ENCODE results near the gene FRMD4A. TPM values are rescaled to one million over a fixed set of nuclear protein-coding genes. Genes with fewer than 3 reads are reported as not detected.

The FRMD4A gene
- polyA plus RNA-seq, 3 donors: 82.0 to 91.8 (median 86.9) TPM

DNA sequence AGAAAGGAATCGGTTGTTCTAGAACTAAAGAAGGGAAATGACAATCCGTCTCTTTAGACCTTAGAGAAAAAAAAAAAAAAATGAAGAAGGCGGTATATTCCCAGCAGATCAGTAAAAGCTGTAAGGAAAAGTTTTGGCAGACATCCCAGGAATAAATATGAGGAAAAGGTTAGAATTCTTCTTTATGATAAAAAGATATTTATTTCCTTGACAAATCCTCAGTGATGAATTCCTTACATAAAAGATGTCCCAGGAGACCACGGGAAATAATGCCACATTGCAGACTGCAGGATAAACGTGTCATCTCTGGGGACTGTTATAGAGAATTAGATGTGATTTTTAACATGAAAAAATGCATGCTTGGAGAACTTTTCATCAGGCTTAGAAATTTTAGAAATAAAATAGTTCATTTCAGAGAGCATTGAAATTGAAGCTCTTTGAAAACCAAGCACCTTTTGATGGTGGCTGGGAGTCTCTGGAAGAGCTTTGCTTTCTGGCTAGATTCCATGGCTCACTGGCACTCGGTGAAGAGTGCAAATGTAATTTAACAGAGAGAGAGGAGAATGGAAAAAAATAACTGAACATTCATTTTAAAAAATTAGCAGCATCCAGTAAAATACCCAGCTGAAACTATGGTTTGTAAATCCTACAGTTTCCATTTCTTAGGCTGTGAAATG lies 645.8 kb downstream of the FRMD4A start:
- DNase-seq (ENCODE audit: extremely low read depth in 1 of 11, low read depth in 9 of 11, low spot score in 4 of 11): no peak

DNA sequence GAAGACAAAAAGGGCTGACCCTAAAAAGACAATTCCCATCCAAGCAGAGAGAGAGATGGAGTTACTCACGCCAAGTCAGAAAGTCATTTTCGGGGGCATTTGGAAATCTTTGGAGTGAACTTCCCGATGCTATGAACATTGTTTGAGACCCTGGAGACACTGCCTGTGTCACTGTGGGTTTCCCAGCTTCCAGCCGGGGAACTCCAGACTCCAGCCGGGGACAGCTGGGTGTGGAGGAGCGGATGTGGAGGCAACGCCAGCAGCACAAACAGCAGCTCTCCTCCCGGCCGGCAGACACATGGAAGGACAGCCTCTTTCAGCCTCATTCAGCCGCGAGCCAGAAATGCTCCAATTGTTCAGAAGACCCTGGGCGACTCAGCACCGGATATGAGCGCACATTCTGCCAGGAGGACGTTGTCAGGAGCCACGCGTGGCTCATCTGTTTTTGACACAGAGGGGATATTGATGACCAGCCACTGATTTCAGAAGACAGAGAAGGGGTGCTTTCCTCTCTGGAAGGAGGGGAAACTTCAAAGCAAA lies 646.4 kb downstream of the FRMD4A start:
- peak in 4 of 11 donors; percentile 58 to 78 (median 72) for DNase-seq (ENCODE audit: extremely low read depth in 1 of 11, low read depth in 9 of 11, low spot score in 4 of 11)

DNA sequence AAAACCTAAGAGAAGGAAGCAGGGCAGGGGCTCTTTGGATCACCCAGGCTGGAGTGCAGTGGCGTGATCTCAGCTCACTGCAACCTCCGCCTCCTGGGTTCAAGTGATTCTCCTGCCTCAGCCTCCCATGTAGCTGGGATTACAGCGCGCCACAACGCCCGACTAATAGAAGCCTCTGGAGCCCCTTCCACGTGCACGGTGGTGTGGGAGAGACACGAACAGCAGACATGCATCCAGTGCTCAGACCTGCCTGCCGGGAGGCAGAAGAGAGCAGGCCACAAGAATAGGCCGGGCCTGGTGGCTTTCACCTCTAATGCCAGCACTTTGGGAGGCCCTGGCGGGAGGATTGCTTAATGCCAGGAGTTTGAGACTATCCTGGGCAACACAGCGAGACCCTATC lies 647.7 kb downstream of the FRMD4A start:
- DNase-seq (ENCODE audit: extremely low read depth in 1 of 11, low read depth in 9 of 11, low spot score in 4 of 11): no peak

DNA sequence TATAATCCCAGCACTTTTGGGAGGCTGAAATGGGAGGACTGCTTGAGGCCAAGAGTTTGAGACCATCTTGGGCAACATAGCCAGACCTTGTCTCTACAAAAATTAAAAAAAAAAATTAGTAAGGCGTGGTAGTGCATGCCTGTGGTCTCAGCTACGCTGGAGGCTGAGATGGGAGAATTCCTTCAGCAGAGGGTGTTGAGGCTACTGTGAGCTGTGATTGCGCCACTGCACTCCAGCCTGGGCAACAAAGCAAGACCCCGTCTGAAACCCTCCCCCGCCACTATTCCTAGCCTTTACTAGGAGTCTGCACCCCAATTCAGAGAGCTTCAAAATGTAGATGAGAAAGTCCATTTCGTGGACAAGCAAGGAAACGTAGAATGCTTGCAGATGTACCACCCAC lies 648.8 kb downstream of the FRMD4A start:
- DNase-seq (ENCODE audit: extremely low read depth in 1 of 11, low read depth in 9 of 11, low spot score in 4 of 11): no peak

DNA sequence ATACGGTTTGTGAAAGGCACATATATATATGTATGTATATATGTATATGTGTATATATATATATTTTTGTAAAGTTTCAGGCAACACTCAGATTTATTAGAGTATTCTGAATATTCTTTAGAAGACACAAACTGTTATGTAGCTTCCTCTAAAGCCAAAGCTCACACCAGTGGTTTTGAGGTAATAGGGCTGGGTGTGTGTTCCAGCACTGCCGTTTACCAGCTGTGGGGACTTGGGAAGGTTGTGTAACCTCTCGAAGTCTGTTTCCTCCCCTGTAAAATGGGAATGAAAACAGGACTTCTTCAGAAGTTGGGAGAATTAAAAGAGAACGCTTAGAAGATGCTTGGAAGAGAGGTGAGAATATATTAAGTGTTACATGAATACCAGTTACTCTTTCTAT lies 649.2 kb downstream of the FRMD4A start:
- DNase-seq (ENCODE audit: extremely low read depth in 1 of 11, low read depth in 9 of 11, low spot score in 4 of 11): no peak

DNA sequence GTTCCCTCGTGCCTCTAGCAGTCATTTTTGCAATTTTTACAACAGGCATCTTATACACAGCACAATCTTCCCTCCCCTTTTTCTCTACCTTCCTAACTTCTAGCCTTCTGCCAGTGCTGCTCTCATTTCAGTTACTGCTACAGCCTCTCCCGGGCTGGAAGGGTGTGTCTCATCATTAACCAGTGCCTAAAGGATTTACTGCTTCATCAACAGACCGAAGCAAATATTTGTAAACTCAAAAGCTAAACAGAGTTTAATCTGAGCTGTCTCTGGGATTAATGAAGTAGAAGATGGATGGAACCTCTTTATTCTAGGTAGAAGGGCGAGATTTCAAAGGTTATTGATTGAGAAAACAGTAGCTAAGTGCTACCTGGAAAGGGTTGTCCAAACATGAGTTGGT lies 649.6 kb downstream of the FRMD4A start:
- DNase-seq (ENCODE audit: extremely low read depth in 1 of 11, low read depth in 9 of 11, low spot score in 4 of 11): peak in 4 of 11 donors; percentile 47 to 67 (median 63)

DNA sequence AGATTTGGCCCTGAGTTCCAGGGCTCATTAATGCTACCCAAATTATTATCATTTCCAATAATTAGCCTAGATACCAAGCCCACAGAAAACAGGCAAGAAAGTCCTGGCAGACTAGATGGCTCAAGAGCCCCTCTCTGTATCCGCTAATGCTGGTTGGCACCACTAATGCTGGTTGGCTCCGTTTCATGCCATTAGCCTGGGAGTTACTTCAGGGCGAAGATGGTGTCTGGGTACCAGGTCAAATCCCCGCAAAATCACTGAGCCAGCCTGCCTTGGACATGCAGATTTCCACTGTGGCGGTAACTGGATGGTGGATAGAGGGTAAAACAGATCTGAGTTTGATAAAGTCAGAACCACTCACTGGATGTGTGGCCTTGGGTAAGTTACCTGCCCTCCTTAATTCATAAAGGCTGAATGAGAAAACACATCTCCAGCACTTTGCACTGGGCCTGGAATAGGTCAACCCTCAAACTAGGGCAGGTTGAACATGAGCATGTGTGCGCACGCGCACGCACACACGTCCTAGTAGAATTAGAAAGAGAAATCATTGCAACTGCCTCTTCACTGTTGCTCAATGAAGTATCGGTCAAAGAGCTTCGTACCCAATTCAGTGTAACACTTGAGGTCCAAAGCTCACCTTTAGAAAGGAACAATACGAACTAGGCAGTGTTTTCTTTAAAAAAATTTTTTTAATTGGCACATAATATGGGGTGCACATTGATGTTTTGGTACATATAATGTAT lies 652.5 kb downstream of the FRMD4A start:
- no peak for DNase-seq (ENCODE audit: extremely low read depth in 1 of 11, low read depth in 9 of 11, low spot score in 4 of 11)

DNA sequence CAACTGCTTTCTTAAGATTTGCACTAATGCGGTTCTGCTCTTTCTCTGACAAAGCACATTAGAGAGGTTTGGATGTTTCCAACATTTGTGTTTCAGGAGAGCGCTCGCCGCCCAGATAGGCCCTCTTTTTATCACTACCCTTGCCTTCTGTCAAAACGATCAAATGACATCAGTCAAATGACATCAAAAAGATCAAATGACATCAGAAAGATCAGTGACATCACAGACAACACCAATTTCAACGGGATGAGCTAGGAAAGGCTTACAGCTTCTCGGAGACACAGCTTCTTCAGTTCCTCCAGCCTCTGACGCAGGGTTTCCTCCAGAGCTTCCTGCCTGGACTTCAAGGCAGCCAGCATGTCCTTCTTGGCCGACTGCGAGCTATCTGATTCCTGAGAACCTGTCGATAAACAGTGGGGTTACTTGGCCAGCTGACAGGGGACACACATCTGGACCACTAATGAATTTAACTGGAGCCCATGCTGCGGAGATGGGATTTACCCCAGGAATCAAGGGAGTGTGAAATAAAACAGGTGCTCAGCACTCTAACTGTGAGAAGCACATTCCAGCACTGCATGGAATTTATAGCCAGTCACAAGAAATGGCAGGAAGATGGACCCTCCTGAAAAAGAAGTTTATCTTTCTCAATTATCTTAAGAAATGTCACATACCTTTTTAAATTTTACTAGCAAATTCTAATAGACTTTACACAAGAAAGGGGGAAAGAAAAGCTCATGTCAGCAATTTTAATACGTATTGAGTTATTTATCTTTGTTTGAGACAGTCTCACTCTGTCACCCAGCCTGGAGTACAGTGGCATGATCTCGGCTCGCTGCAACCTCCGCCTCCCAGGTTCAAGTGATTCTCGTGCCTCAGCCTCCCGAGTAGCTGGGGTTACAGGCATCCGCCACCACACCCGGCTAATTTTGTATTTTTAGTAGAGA lies 655.8 kb downstream of the FRMD4A start:
- no peak for DNase-seq (ENCODE audit: extremely low read depth in 1 of 11, low read depth in 9 of 11, low spot score in 4 of 11)

DNA sequence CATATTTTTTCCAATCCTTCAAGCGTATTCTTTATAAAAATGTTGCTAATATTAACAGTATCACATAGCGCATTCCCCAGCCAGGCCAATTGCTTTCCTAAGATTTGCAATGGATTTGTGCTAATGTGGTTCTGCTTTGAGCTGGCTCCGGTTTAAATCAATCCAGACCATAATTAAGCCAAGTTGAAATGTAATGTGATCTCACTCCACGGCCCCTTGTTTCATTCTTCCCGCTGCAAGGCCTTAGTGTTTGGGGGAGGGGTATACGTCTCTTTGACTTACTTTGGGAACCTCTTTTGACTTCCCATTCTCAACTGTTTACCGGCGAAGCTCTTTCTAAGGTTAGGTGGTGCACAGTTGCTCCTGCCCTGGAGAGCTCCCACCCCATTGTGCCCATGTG lies 657.6 kb downstream of the FRMD4A start:
- DNase-seq (ENCODE audit: extremely low read depth in 1 of 11, low read depth in 9 of 11, low spot score in 4 of 11): peak in 4 of 11 donors; percentile 51 to 71 (median 64)

DNA sequence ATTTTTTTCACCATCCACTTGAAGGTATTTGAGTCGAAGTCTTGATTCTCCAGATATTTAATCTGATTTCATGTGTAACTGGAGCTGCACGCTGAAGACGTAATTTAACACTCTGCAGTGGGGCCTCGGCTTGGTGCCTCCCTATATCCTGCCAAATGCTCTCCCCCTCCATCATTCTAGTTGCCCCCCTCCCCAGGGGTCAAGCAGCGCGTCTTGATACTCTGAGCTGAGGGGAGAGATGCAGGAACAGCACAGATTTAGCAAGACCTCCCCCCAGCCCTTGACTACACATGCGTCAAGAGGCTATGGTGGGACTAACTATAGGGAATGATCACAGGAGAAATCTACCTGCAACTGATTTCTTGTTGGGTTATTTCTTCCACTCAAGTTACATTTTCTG lies 658.2 kb downstream of the FRMD4A start:
- peak in 3 of 11 donors; percentile 48 to 65 (median 51) for DNase-seq (ENCODE audit: extremely low read depth in 1 of 11, low read depth in 9 of 11, low spot score in 4 of 11)

DNA sequence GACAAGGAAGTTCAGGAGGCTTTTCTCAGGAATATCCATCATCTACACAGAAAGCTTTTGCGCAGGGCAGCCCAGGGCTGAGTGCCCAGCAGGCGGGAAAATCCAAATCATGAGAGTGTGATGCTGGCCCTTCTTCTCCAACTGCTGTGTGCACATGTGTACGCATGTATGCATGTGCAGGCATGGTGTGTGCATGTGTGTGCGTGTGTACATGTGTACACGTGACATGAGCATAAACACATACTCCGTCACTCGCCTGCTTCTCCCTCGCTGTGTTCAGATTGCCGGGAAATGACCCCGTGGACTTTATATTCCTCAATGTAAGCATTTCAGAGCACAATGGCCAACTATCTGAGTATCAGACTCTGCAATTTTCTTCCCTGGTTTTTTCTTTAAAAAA lies 658.8 kb downstream of the FRMD4A start:
- DNase-seq (ENCODE audit: extremely low read depth in 1 of 11, low read depth in 9 of 11, low spot score in 4 of 11): no peak

DNA sequence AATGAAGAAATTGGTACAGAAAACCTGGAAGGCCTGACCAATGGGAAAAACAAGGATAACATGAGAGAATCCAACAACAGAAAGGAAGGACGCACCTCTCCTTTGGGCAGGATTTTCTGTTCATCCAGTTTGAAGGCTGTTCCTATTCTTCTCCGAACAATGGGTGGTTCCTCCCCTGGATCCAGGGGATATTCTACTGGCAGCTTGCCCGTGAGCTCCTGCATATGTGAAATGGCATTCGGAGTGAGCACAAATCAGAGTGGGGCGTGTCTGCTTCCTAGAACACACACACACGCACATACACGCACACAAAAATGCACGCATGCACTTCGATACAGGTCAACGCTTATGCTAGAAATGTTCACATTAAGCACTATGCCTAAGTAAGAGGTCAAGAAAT lies 660.4 kb downstream of the FRMD4A start:
- no peak for DNase-seq (ENCODE audit: extremely low read depth in 1 of 11, low read depth in 9 of 11, low spot score in 4 of 11)

DNA sequence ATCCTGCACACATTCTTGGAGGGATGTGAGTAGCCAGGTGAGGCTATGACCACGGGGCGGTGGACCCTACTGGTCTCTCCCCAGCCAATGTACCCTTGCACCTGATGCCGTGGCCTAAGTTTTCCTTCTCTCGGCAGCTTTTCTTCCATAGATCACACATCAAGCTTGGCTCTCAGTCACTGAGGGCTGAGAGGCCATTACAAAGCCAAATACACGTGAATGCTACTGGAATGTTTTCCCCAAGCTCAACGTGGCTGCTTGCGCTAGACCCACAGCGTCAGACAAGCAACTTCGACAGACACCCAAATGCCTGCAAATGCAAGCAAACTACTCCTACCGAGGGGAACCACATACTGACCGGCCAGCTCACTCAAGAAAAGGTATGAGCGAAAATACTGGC lies 660.8 kb downstream of the FRMD4A start:
- DNase-seq (ENCODE audit: extremely low read depth in 1 of 11, low read depth in 9 of 11, low spot score in 4 of 11): no peak

DNA sequence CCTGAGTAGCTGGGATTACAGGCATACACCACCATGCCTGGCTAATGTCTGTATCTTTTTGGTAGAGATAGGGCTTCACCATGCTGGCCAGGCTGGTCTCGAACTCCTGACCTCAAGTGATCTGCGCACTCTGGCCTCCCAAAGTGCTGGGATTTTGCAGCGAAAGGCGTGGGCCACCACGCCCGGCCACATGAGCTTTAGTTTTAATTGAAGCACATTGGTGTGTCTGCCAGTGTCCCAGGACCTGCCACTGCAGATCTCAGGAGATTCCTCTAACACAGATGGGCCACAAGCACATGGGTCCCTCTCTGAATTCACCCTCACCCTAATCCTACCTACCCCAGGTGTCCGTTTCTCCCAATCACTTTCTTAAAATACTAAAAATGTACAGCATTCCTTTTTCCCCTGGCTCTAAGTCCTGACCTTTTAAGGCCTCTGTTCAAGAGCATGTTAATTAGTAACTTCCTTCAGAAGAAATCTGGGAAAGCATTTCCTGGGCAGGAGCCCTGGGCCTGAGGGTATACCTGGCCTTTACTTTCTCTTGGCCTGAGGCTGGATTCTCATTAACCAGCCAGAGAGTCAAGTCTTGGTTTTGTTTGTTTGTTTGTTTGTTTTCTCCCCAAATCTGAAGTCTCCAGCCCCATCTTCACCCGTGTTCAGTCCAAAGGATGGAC lies 661.4 kb downstream of the FRMD4A start:
- DNase-seq (ENCODE audit: extremely low read depth in 1 of 11, low read depth in 9 of 11, low spot score in 4 of 11): no peak

DNA sequence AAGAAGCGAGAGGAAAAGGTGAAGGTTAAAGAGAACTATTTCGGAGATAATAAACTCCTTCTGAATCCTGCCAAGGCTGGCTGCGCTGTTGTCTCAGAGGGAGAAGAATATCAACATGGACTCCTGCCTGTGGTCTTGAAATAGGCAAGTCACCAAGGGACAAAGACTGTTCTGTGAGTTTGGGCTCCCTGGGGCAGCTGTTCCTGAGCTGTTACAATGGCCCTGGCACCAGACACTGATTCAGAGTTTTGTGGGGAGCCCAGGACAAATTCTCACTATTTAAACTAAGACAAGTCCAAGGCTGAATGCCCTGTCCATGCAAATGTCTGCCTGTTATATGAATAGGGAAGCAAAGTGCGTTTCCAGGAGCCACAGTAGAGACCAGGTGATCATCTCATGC lies 662.6 kb downstream of the FRMD4A start:
- DNase-seq (ENCODE audit: extremely low read depth in 1 of 11, low read depth in 9 of 11, low spot score in 4 of 11): no peak

DNA sequence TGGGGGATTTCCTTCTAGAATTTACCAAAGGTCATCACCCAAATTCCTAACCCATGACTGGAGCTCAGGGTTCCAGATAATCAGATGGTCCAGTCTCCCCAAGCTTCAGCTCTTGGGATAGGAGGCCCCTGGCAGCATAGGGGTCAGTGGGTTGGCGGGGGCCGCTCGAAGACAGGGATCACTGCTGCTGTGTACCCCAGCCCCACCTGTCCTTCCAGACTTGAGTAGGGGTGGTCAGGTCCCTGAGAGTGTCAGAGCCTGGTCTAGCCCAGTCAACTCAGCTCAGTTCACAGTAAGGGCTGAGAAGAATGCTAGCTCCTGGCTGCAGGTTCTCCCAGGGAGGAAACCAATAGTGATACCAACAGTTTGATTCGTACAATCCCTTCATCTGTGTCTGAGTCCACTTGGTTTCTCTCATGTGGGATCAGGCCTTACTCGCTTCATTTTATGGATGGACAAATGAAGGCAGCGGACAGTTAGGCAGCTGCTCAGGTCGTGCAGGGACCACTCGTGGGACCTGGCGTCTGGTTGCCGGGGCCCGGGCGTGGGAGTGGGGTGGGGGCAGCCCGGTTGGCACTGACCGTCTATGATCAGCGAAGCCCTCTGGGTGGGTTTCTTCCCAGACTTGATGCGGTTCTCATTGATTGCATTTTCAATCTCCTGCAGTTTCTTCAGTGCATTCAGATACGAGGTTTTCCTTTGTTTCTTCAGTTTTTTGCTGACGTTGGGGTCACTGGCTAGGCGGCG lies 665.0 kb downstream of the FRMD4A start:
- no peak for DNase-seq (ENCODE audit: extremely low read depth in 1 of 11, low read depth in 9 of 11, low spot score in 4 of 11)

DNA sequence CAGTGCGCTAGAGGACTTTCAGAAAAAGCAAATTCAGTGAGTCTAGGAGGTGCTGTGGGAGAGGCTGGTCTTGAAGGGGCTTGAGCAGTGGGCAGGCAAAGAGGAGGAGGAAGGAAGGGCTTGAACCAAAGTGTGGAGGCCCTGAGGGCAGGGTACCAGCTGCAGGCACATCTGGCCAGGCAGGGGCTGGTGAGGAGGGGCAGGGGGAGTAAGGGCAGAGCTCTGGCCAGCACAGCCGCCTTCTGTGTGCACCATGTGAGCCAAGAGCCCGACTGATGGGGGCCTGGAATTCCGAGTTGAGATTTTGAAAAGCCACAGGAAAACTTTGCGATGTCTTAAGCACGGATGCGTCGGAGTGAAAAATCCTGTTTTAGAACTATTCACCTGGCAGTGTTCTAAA lies 669.5 kb downstream of the FRMD4A start:
- no peak for DNase-seq (ENCODE audit: extremely low read depth in 1 of 11, low read depth in 9 of 11, low spot score in 4 of 11)

DNA sequence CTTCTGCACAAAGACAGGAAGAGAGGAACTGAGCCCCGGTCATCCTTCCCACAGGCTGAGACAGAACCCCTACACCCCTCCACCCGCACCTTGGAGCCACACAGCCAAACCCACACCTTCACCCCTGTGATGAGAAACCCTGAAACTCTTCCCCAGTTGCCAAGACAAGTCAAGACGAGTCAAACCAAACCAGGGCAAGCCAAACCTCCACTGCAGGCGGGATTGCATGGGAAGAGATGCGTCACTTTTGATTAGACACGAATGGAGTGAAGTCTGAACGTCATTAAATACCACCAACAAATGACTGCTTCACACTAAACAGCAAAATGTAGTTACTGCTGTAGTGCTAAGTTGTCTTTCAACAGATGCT lies 670.2 kb downstream of the FRMD4A start:
- no peak for DNase-seq (ENCODE audit: extremely low read depth in 1 of 11, low read depth in 9 of 11, low spot score in 4 of 11)

Measured in renal cortex interstitium (tissue), 11 donors.